Measurements from ENCODE around the gene SLC7A11.

DNA sequence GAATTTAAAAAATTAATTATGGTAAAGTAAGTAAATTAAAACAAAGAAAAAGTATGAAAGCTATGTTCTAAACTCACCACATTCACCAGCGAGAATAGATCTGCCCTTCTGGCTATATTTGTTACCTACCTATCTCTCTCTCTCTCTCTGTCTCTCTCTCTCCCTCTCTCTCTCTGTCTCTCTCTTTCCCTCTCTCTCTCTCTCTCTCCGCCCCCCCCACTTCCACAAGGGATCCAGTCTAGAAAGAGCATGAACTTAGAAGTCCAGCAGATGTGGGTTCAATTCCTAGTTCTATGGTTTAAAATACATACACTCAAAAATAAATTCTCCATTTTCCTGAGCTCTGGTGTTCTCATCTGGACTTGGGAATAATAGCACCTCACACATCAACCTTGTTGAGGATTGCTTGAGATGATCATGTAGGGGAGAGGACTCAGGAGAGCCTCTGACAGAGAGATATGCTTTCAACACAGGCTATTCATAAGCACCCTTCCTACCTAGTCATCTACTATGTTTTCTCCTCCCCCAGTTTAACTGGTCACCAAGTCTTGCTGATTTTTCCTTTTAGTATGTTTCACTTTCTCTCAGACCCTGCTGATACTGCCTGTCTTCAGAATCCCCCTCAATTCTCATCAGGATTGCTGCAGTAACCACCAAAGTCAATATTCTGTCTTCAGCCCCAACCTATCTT is 64.7 kb downstream of the SLC7A11 start:
- TF ChIP-seq, protein P1, sequence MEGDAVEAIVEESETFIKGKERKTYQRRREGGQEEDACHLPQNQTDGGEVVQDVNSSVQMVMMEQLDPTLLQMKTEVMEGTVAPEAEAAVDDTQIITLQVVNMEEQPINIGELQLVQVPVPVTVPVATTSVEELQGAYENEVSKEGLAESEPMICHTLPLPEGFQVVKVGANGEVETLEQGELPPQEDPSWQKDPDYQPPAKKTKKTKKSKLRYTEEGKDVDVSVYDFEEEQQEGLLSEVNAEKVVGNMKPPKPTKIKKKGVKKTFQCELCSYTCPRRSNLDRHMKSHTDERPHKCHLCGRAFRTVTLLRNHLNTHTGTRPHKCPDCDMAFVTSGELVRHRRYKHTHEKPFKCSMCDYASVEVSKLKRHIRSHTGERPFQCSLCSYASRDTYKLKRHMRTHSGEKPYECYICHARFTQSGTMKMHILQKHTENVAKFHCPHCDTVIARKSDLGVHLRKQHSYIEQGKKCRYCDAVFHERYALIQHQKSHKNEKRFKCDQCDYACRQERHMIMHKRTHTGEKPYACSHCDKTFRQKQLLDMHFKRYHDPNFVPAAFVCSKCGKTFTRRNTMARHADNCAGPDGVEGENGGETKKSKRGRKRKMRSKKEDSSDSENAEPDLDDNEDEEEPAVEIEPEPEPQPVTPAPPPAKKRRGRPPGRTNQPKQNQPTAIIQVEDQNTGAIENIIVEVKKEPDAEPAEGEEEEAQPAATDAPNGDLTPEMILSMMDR (IDR thresholded peaks at IDR 0.05; ENCODE audit: poor library complexity), result no peak
- TF ChIP-seq EZH2phosphoT487 (IDR thresholded peaks at IDR 0.05; ENCODE audit: low read depth, severe bottlenecking, unreplicated experiment), result no peak
